ENCODE results near the gene BBX. TPM values are rescaled to one million over a fixed set of nuclear protein-coding genes. Genes with fewer than 3 reads are reported as not detected.

Gene BBX
- total RNA-seq, 4 donors from 2014 or later = 73.0 to 216 (median 106) TPM

GRCh38 chr3:107818025-107818424, 295.3 kb downstream of the BBX start:
- WGBS, 2 donors = 91% methylated on average over 1 of the region's 1 CpG
- intact Hi-C loops (cut with DNase I) = no loop called here

GRCh38 chr3:107819656-107820055, 296.9 kb downstream of the BBX start:
- no peaks in the 10 kb centered on the region for H3K36me3 ChIP-seq
- H3K27me3 ChIP-seq = no peaks in the 10 kb centered on the region
- H3K9me3 ChIP-seq = no peaks in the 10 kb centered on the region
- intact Hi-C loops (cut with DNase I) = no loop called here
- no peak overlapping the region for H3K27ac ChIP-seq
- 71 to 95% methylated on average over 4 of the region's 4 CpGs for WGBS, 2 donors
- no peak overlapping the region for H3K4me3 ChIP-seq (replicated peaks in 1 of 3)
- H3K4me1 ChIP-seq = no peaks in the 10 kb centered on the region
- DNase-seq = no peak
- TF ChIP-seq, protein P1, sequence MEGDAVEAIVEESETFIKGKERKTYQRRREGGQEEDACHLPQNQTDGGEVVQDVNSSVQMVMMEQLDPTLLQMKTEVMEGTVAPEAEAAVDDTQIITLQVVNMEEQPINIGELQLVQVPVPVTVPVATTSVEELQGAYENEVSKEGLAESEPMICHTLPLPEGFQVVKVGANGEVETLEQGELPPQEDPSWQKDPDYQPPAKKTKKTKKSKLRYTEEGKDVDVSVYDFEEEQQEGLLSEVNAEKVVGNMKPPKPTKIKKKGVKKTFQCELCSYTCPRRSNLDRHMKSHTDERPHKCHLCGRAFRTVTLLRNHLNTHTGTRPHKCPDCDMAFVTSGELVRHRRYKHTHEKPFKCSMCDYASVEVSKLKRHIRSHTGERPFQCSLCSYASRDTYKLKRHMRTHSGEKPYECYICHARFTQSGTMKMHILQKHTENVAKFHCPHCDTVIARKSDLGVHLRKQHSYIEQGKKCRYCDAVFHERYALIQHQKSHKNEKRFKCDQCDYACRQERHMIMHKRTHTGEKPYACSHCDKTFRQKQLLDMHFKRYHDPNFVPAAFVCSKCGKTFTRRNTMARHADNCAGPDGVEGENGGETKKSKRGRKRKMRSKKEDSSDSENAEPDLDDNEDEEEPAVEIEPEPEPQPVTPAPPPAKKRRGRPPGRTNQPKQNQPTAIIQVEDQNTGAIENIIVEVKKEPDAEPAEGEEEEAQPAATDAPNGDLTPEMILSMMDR (IDR thresholded peaks at IDR 0.05) = no peak
- TF ChIP-seq POLR2A (IDR thresholded peaks at IDR 0.05) = no peak

More at GRCh38 chr3:107818025-107818424, 295.3 kb downstream of the BBX start:
- no peak overlapping the region for H3K4me3 ChIP-seq (replicated peaks in 1 of 3)
- DNase-seq = no peak
- H3K36me3 ChIP-seq = no peaks in the 10 kb centered on the region
- no peaks in the 10 kb centered on the region for H3K27me3 ChIP-seq
- no peaks in the 10 kb centered on the region for H3K9me3 ChIP-seq
- H3K4me1 ChIP-seq = no peaks in the 10 kb centered on the region
- no peak for TF ChIP-seq POLR2A (IDR thresholded peaks at IDR 0.05)
- TF ChIP-seq, protein P1 (IDR thresholded peaks at IDR 0.05) = no peak
- no peak overlapping the region for H3K27ac ChIP-seq

- peaks cover 0 to 4% of the 10 kb centered on the region in 2 donors for H3K4me1 ChIP-seq
- intact Hi-C loops (cut with DNase I) = no loop called here
- no peak overlapping the region for H3K27ac ChIP-seq
- WGBS, 2 donors = 67 to 71% methylated on average over 4 of the region's 4 CpGs
- no peak for DNase-seq
- TF ChIP-seq, protein P1 (IDR thresholded peaks at IDR 0.05) = no peak
- TF ChIP-seq POLR2A (IDR thresholded peaks at IDR 0.05) = no peak
- no peaks in the 10 kb centered on the region for H3K27me3 ChIP-seq
- H3K36me3 ChIP-seq = no peaks in the 10 kb centered on the region
- no peak overlapping the region for H3K4me3 ChIP-seq (replicated peaks in 1 of 3)
- H3K9me3 ChIP-seq = no peaks in the 10 kb centered on the region
These were observed 299.5 kb downstream of the BBX start for GRCh38 chr3:107822308-107822707.

- Histone ChIP-seq H3K27ac (no peak overlapping the region), H3K9me3 (no peaks in the 10 kb centered on the region), H3K36me3 (no peaks in the 10 kb centered on the region), H3K4me3 (replicated peaks in 1 of 3) (no peak overlapping the region), H3K4me1 (peaks cover 0 to 4% of the 10 kb centered on the region in 2 donors), H3K27me3 (no peaks in the 10 kb centered on the region)
- no peak for DNase-seq
- TF ChIP-seq, protein P1 (IDR thresholded peaks at IDR 0.05) = no peak
- TF ChIP-seq POLR2A (IDR thresholded peaks at IDR 0.05) = no peak
- 59 to 60% methylated on average over 4 of the region's 4 CpGs for WGBS, 2 donors
- intact Hi-C loops (cut with DNase I) = no loop called here
These were observed 302.1 kb downstream of the BBX start for GRCh38 chr3:107824822-107825371.

DNA sequence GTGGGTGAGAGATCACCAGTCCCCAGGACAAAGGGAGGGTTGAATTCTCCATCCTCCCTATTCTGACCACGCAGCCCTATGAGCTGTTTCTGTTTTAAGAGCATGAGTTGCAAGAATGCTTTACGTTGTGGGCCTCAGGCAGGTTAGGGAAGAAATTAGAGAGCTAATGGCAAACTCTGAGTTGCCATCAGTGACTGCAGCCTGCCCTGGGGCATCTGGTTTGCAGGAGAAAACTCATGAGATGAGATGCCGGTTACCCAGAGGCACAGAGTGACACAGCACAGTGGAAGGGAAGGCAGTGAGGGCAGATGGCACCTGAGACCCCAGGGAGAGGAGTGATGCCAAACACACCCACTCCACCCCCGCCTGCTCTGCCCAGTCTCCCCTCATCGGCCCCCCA, 302.8 kb downstream of the BBX start:
- Histone ChIP-seq H3K27me3 (no peaks in the 10 kb centered on the region), H3K9me3 (no peaks in the 10 kb centered on the region), H3K4me1 (peaks cover 0 to 4% of the 10 kb centered on the region in 2 donors), H3K36me3 (no peaks in the 10 kb centered on the region), H3K4me3 (replicated peaks in 1 of 3) (no peak overlapping the region), H3K27ac (no peak overlapping the region)
- intact Hi-C loops (cut with DNase I) = no loop called here
- DNase-seq = no peak
- no peak for TF ChIP-seq POLR2A (IDR thresholded peaks at IDR 0.05)
- TF ChIP-seq, protein P1 (IDR thresholded peaks at IDR 0.05) = no peak
- 85 to 92% methylated on average over 5 of the region's 5 CpGs for WGBS, 2 donors

Measured in thyroid gland (tissue), 4 donors.